HG03432 (cell line): Measurements from ENCODE around the gene TNP2.

Source experiments
- ATAC-seq: cut with Tn5 transposase; IDR thresholded peaks from one replicate; pipeline ENCODE4 v1.9.1; 2021; ENCODE audit warnings: mild to moderate bottlenecking, moderate library complexity; ENCODE audit not compliant: unreplicated experiment

TNP2 gene

DNA sequence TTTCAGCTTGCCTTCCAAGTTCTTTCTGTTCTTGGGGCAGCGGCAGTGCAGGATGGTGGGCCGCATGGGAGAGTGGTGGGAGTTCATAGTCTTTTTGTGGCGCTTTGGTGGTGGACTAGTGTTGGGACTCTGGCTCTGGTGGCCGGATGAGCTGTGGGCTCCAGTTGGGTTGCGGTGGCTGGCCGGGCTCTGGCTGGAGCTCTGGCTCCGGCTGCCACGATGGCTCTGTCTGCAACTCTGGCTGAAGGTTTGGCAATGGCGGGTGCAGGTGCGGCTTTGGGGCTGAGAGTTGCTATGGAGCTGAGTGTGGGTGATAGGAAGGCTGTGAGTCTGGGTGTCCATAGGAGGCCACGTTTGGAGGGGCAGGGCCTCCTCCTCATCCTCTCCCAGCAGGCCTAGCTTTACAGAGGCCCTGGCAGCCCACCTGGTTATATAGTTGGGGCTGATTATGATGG, at the start of gene TNP2:
Gene TNP2 (minus strand): TSS at position 405 of the 455 bp plus-strand sequence. CDS start 63 bp downstream, at position 342.
- no peak for ATAC-seq

- ATAC-seq = no peak
Observed at GRCh38 chr16:11318817-11319216, 49.7 kb upstream of the TNP2 start.

DNA sequence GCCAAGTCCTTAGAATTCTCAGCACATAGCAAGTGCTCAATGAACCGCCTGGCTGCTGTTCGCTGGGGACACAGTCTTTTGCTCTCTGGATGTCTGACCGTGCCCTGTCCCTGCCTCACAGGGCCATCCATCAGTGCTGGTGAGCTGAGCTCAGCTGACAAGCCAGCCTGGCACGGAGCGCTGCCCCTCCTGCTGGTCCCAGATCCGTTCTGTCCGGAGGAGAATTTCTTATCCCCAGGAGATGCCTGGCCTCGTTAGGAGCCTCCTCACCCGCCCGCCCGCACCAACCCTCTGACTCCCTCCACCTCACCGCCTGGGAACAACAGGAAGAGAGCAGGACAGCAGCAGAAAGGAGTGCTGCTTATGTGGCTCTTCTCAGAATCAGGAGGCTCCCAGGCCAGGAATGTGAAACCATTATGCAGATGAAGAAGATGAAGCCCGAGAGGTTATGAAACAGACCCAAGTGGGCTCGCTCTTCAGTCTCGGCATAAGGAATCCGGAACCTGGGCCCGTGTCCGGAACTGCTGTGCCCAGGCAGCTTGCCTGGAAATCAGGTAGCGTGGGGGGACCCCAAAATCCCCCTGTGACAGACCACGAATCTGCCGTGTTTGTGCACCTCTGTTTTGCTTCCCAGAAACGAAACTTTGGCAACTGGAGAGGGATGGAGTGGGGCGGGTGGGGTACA, 47.3 kb upstream of the TNP2 start:
- ATAC-seq = no peak

- ATAC-seq = no peak
Observed at GRCh38 chr16:11315510-11315909, 46.4 kb upstream of the TNP2 start.

GRCh38 chr16:11314309-11314894, 45.3 kb upstream of the TNP2 start:
- no peak for ATAC-seq

DNA sequence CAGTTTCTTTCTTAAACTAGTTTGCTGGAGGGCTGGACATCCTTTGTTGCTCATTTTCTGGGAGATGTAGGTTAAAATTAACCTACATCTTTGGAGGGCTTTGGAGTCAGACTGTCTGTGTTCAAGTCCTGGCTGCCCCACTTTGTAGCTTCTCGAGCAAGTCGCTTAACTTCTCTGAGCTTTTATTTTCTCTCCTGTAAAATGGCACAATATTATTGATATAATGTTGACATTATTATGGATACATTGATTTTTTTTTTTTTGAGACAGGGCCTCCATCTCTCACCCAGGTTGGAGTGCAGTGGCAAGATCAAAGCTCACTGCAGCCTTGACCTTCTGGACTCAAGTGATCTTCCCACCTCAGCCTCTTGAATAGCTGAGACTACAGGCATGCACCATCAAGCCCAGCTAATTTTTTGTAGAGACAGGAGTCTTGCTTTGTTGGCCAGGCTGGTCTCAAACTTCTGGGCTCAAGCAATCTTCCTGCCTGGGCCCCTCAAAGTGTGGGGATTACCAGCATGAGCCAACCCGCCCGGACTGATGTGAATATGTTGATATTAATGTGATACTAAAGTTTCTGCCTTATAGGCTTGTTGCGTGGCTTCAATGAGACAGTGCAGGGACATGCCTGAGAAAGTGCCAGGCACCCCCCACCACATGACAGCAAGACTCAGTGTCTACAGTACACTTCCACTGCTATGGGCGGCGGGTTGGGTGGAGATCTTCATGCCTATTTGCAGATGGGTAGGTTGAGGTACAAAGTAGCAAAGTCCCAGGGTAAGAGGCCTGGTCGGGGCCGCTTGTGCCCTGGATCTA, 44.6 kb upstream of the TNP2 start:
- ATAC-seq = no peak

- ATAC-seq = no peak
Observed at GRCh38 chr16:11312718-11313492, 43.8 kb upstream of the TNP2 start.

GRCh38 chr16:11310997-11311561, 42.0 kb upstream of the TNP2 start:
- ATAC-seq = peak; percentile 38

DNA sequence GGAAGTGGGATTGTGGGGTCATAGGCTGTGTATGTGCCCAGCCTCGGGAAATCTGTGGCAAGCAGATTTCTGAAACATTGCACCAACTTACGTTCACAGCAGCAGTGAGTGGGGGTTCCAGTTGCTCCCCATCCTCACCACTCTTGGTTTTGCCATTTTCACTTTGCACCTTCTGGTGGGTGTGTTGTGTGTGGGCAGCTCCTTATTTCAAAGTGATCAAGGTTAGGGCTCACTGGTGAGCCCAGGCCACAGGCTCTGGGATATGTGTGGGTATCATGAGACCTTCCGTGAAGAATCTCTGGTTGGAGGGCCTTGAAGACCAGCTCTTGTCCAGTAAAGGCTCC, 41.5 kb upstream of the TNP2 start:
- ATAC-seq = no peak

GRCh38 chr16:11309895-11310633, 40.9 kb upstream of the TNP2 start:
- ATAC-seq = peak; percentile 41

- peak; percentile 32 for ATAC-seq
Observed at GRCh38 chr16:11308493-11309283, 39.6 kb upstream of the TNP2 start.

DNA sequence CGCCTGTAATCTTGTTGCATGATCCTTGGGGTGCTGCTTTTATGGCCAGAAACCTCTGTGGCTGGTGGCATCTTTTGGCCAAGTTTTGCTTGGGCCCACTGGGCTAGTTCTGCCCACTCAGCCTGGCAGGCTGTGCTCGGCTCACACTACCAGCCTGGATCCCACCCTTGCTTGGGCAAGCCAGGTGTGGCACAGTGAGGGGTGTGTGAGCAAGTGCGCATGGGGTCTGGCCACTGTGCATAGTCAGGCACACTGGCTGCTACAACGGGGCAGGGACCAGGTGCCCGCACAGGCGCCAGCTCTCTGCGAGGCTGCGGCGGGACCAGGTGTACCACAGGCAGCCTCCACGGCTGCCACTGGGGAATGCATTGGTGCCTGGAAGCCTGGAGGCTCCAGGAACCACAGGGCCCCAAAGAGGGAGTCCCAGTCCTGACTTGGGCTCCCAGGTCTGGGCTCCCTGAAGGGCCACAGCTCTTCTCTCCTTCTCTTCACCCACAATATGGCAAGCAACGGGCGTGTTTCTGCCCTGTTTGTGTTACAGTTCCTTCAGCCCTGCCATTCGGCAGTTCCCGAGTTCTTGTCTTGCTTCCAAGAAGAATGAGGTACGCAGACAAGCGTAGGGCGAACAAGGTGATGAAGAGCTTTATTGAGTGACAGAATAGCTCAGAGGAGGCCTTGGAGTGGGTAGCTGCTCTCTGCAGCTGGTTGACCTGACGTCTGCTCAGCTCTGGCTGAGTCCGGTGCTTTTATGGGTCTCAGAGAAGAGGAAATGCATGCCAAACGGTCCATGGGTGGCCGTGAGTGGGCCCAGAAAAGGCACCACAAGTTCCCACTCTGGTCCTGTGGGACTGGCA, 38.7 kb upstream of the TNP2 start:
- ATAC-seq = no peak

DNA sequence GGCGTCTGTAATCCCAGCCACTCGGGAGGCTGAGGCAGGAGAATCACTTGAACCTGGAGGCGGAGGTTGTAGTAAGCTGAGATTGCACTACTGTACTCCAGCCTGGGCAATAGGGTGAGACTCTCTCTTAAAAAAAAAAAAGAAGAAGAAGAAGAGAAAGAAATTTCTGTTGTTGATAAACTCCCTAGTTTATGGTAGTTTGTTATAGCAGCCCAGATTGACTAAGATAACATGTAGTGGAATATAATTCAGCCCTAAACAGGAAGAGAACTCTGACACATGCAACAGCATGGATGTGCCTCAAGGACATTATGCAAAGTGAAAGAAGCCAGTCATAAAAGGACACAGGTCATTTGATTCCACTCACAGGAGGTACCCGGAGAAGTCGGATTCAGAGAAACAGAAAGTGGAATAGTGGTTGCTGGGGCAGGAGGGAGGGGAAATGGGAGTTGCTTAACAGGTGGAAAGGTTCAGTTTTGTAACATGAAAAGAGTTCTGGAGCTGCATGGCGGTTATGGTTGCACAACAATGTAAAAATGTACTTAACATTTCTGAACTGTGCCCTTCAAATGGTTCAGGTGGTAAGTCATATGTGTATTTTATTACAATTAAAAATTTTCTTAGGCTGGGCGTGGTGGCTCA, 38.0 kb upstream of the TNP2 start:
- ATAC-seq = no peak

GRCh38 chr16:11306381-11306780, 37.3 kb upstream of the TNP2 start:
- ATAC-seq = no peak

DNA sequence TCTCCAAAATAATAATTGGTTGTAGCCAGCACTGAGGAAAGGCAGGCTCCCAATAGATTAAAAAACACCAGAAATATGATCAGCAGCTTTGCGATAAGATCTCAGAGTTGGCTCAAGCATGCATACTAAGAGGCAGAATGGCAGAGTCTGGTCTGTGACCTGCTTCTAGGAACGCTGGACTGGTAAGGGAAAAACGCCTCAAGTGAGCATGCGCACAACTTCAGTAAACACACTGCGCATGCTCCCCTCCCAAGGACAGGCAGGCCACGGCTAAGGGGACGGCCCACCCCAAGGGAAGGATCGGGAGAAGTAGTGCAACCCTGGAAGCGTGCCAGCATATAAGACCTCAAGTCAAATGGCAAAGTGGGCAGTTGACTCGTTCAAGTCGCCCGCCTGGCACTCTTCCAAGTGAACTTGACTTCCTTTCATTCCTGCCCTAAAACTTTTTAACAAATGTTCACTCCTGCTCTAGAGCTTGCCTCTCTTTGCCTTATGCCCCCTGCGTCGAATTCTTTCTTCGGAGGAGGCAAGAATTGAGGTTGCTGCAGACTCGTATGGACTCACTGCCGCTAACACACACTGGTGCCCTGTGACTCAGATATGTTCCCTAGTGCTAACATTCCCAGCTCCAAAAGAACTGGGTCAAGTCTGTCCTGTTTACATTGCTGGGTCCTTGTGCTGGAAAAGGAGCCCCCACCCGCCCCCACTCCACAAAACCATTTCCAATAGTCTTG, 34.4 kb upstream of the TNP2 start:
- ATAC-seq = no peak

- no peak for ATAC-seq
Observed at GRCh38 chr16:11302977-11303376, 33.9 kb upstream of the TNP2 start.
